Upper lobe of left lung (tissue), 6 donors: ENCODE measurements around the gene TMEM164. TPM values are rescaled to one million over a fixed set of nuclear protein-coding genes. Genes with fewer than 3 reads are reported as not detected.
A peak's percentile ranks its signal among the peaks of the same experiment; 100 is the strongest.

Source experiments
- ATAC-seq, 2 donors: fragments of 200-7000 bp; cut with Tn5 transposase; one replicate each; pipeline ENCODE4 v1.9.1; 2022; ENCODE audit warnings: mild to moderate bottlenecking in 2 of 2, moderate library complexity in 2 of 2; ENCODE audit not compliant: low FRiP score in 2 of 2
- DNase-seq, 2 donors: peaks; one replicate each; pipeline ENCODE4 v3.0.0-alpha.2; 2019 to 2020
- H3K27ac ChIP-seq, 4 donors: fragments of 200-600 bp; sonication (generic); one replicate each; pipeline ENCODE4 v1.5.1; 2016 to 2019
- H3K27me3 ChIP-seq, 4 donors: fragments of 200-600 bp; sonication (generic); one replicate each; pipeline ENCODE4 v1.5.1; 2017 to 2019
- H3K36me3 ChIP-seq, 4 donors: fragments of 200-600 bp; sonication (generic); one replicate each; pipeline ENCODE4 v1.5.1; 2016 to 2019
- H3K4me1 ChIP-seq, 4 donors: fragments of 200-600 bp; sonication (generic); one replicate each; pipeline ENCODE4 v1.5.1; 2018 to 2019
- H3K4me3 ChIP-seq, 4 donors: fragments of 200-600 bp; sonication (generic); one replicate each; pipeline ENCODE4 v1.5.1; 2017 to 2019; ENCODE audit warnings: mild to moderate bottlenecking in 2 of 4, moderate library complexity in 1 of 4
- H3K9me3 ChIP-seq, 4 donors: fragments of 200-600 bp; sonication (generic); one replicate each; pipeline ENCODE4 v1.5.1; 2018 to 2019
- CTCF ChIP-seq, 6 experiments: fragments of 450-650 bp in 4 of 6; fragments of 200-600 bp in 2 of 6; sonication (generic) in 2 of 6; IDR thresholded peaks; one replicate each; pipeline ENCODE4 v1.5.1; 2016 to 2019; ENCODE audit warnings: antibody characterized with exemption in 6 of 6
- EP300 ChIP-seq, 4 donors: sonication (generic); formaldehyde crosslinking; IDR thresholded peaks; one replicate each; pipeline ENCODE4 v1.5.1; 2017; ENCODE audit warnings: antibody characterized with exemption in 4 of 4, control low read depth in 2 of 4
- POLR2A ChIP-seq, 4 donors: fragments of 450-650 bp; IDR thresholded peaks; one replicate each; pipeline ENCODE4 v1.5.1; 2016 to 2017; ENCODE audit warnings: antibody characterized with exemption in 4 of 4, mild to moderate bottlenecking in 2 of 4
- POLR2AphosphoS5 ChIP-seq, 2 donors: sonication (generic); formaldehyde crosslinking; IDR thresholded peaks; one replicate each; pipeline ENCODE4 v1.5.1; 2017; ENCODE audit warnings: antibody characterized with exemption in 2 of 2
- WGBS, 2 donors: methylation state at CpG; one replicate each; pipeline ENCODE4 v1.1.5; 2017 to 2018; 5-methylcytosine and 5-hydroxymethylcytosine counted together
- total RNA-seq, 6 donors: library from RNA; depleted of rRNA in 4 of 6; stranded (reverse); fragments of >200 nt in 4 of 6; gene quantifications; one replicate each; pipeline versions ENCODE4 v1.1.0 to v1.2.1, GENCODE V29; 2016 to 2021
- donor health status: DM: no; HTN: no; CAD: no; lungs with moderate emphysema.
- donor health status: DM: no; HTN: yes; CAD: no; lungs with severe emphysema.

TMEM164 gene
- total RNA-seq, 6 donors from 2014 or later: 41.8 to 115 (median 61.8) TPM

- peak overlapping the region in 3 of 4 donors; percentile 60 to 76 (median 66) for H3K4me3 ChIP-seq
- no peak overlapping the region for H3K27ac ChIP-seq
- peaks cover 0 to 5% (median 0%) of the 10 kb centered on the region in 4 donors for H3K9me3 ChIP-seq
- peaks cover 0 to 7% (median 0%) of the 10 kb centered on the region in 4 donors for H3K27me3 ChIP-seq
- H3K36me3 ChIP-seq: no peaks in the 10 kb centered on the region
- no peak for TF ChIP-seq CTCF (IDR thresholded peaks at IDR 0.05)
- TF ChIP-seq POLR2A (IDR thresholded peaks at IDR 0.05): no peak
- TF ChIP-seq EP300 (IDR thresholded peaks at IDR 0.05): no peak
- no peak for TF ChIP-seq POLR2AphosphoS5 (IDR thresholded peaks at IDR 0.05)
- 66 to 73% methylated on average over 2 of the region's 2 CpGs for WGBS, 2 donors
- DNase-seq (no peak), ATAC-seq (no peak)
- H3K4me1 ChIP-seq: peaks cover 4 to 37% (median 10%) of the 10 kb centered on the region in 4 donors
Observed at GRCh38 chrX:110006161-110006560, 3.2 kb downstream of the TMEM164 start.

- Histone ChIP-seq H3K4me3 (peak overlapping the region in 1 of 4 donors; percentile 76), H3K9me3 (peaks cover 0 to 5% (median 0%) of the 10 kb centered on the region in 4 donors), H3K27ac (no peak overlapping the region), H3K27me3 (peaks cover 0 to 7% (median 0%) of the 10 kb centered on the region in 4 donors), H3K36me3 (no peaks in the 10 kb centered on the region), H3K4me1 (peaks cover under 1 to 36% (median 9%) of the 10 kb centered on the region in 4 donors)
- WGBS, 2 donors: 44 to 75% methylated on average over 2 to 3 of the region's 3 CpGs
- TF ChIP-seq CTCF (IDR thresholded peaks at IDR 0.05): no peak
- TF ChIP-seq POLR2A (IDR thresholded peaks at IDR 0.05): no peak
- no peak for TF ChIP-seq EP300 (IDR thresholded peaks at IDR 0.05)
- DNase-seq (no peak), ATAC-seq (no peak)
Observed at GRCh38 chrX:110006821-110007375, 4.0 kb downstream of the TMEM164 start.

- WGBS, 2 donors: 78 to 82% methylated on average over 2 to 3 of the region's 3 CpGs
- Histone ChIP-seq H3K27ac (no peak overlapping the region), H3K27me3 (no peaks in the 10 kb centered on the region), H3K4me1 (peaks cover 0 to 40% (median 13%) of the 10 kb centered on the region in 4 donors), H3K36me3 (no peaks in the 10 kb centered on the region), H3K4me3 (peak overlapping the region in 1 of 4 donors; percentile 76), H3K9me3 (no peaks in the 10 kb centered on the region)
- ATAC-seq: no peak
- TF ChIP-seq POLR2A (IDR thresholded peaks at IDR 0.05) (no peak), CTCF (IDR thresholded peaks at IDR 0.05) (no peak)
- no peak for DNase-seq
Observed at GRCh38 chrX:110008011-110008635, 5.2 kb downstream of the TMEM164 start.

GRCh38 chrX:110012818-110013485 lies 10.0 kb downstream of the TMEM164 start:
- DNase-seq (peak in 1 of 2 donors; percentile 38), ATAC-seq (peak in 1 of 2 donors; percentile 84)
- TF ChIP-seq POLR2A (IDR thresholded peaks at IDR 0.05) (no peak), POLR2AphosphoS5 (IDR thresholded peaks at IDR 0.05) (no peak), CTCF (IDR thresholded peaks at IDR 0.05) (no peak), EP300 (IDR thresholded peaks at IDR 0.05) (no peak)
- no peaks in the 10 kb centered on the region for H3K36me3 ChIP-seq
- H3K9me3 ChIP-seq: no peaks in the 10 kb centered on the region
- WGBS, 2 donors: 54% methylated on average over 3 of the region's 3 CpGs; no CpG with 5 or more reads in 1 of the 2 donors
- no peak overlapping the region for H3K4me3 ChIP-seq
- no peaks in the 10 kb centered on the region for H3K27me3 ChIP-seq
- peaks cover 3 to 35% (median 7%) of the 10 kb centered on the region in 4 donors for H3K4me1 ChIP-seq
- H3K27ac ChIP-seq: peak overlapping the region in 1 of 4 donors; percentile 33
